Endodermal cell (in vitro differentiated cells): ENCODE measurements around the gene CDK5RAP3. TPM values are rescaled to one million over a fixed set of nuclear protein-coding genes. Genes with fewer than 3 reads are reported as not detected.

Source experiments
- DNase-seq: peaks from one replicate; pipeline ENCODE4 v3.0.0-alpha.2; 2017
- H3K27ac ChIP-seq: 2 replicates; pipeline ENCODE4 v1.5.1; 2013; ENCODE audit warnings: mild to moderate bottlenecking, low read depth, low read length, moderate library complexity
- H3K27me3 ChIP-seq: 2 replicates; pipeline ENCODE4 v1.6.1; 2013; ENCODE audit warnings: mild to moderate bottlenecking, low read length, moderate library complexity; ENCODE audit not compliant: insufficient read depth, control insufficient read depth, poor library complexity, severe bottlenecking
- H3K36me3 ChIP-seq: 2 replicates; pipeline ENCODE4 v1.7.0; 2013; ENCODE audit warnings: mild to moderate bottlenecking, low read length, moderate library complexity; ENCODE audit not compliant: control insufficient read depth, insufficient read depth
- H3K4me1 ChIP-seq: one replicate; pipeline ENCODE4 v1.7.0; 2013; ENCODE audit warnings: low read length; ENCODE audit not compliant: control insufficient read depth, insufficient read depth
- H3K4me3 ChIP-seq: 2 replicates; pipeline ENCODE4 v1.5.1; 2013; ENCODE audit warnings: mild to moderate bottlenecking, low read length, moderate library complexity
- H3K9ac ChIP-seq: 2 replicates; pipeline ENCODE4 v1.6.1; 2013; ENCODE audit warnings: mild to moderate bottlenecking, low read length, moderate library complexity; ENCODE audit not compliant: poor library complexity, severe bottlenecking; ENCODE audit errors: extremely low read depth
- H3K9me3 ChIP-seq: 2 replicates; pipeline ENCODE4 v1.6.1; 2013; ENCODE audit warnings: mild to moderate bottlenecking, low read length, moderate library complexity; ENCODE audit not compliant: control insufficient read depth
- H3K27ac Mint-ChIP-seq: 2 replicates; pipeline ENCODE4 v1.8.0; 2020; ENCODE audit warnings: mixed read lengths
- H3K27me3 Mint-ChIP-seq: 2 replicates; pipeline ENCODE4 v1.8.0; 2021; ENCODE audit warnings: mild to moderate bottlenecking, mixed read lengths; ENCODE audit not compliant: insufficient read depth
- H3K36me3 Mint-ChIP-seq: 2 replicates; pipeline ENCODE4 v1.8.0; 2020; ENCODE audit warnings: low read depth, mixed read lengths
- H3K4me1 Mint-ChIP-seq: 2 replicates; pipeline ENCODE4 v1.8.0; 2020; ENCODE audit warnings: mixed read lengths
- H3K4me3 Mint-ChIP-seq: 2 replicates; pipeline ENCODE4 v1.8.0; 2020; ENCODE audit warnings: mild to moderate bottlenecking, moderate library complexity, mixed read lengths
- H3K9me3 Mint-ChIP-seq: 2 replicates; pipeline ENCODE4 v1.8.0; 2020; ENCODE audit warnings: mild to moderate bottlenecking, mixed read lengths
- WGBS, 2 experiments: methylation state at CpG; one replicate each; pipeline versions ENCODE4 v1.1.5 to v1.1.7; 2013; ENCODE audit warnings: missing lambda C conversion rate in 2 of 2, mixed read lengths in 1 of 2; ENCODE audit not compliant: insufficient coverage in 1 of 2, insufficient read length in 1 of 2; 5-methylcytosine and 5-hydroxymethylcytosine counted together
- total RNA-seq, 2 donors: library from RNA; stranded (reverse); fragmentation: NEBNext Ultra II Directional in 1 of 2; extraction: Animal tissue kit (Norgen Biotek cat#: 25700) in 1 of 2; gene quantifications; 2 replicates in 1 of 2; 3 replicates in 1 of 2; pipeline ENCODE4 v1.2.1, GENCODE V29; 2021
- TF ChIP-seq, protein P1 (sequence below): fragments of 200-600 bp; sonication (generic); conservative IDR thresholded peaks from 2 replicates; pipeline ENCODE4 v1.5.0; 2021; ENCODE audit warnings: antibody characterized with exemption, mild to moderate bottlenecking

CDK5RAP3 gene
- total RNA-seq, 2 donors from 2014 or later = 171 to 198 TPM

DNA sequence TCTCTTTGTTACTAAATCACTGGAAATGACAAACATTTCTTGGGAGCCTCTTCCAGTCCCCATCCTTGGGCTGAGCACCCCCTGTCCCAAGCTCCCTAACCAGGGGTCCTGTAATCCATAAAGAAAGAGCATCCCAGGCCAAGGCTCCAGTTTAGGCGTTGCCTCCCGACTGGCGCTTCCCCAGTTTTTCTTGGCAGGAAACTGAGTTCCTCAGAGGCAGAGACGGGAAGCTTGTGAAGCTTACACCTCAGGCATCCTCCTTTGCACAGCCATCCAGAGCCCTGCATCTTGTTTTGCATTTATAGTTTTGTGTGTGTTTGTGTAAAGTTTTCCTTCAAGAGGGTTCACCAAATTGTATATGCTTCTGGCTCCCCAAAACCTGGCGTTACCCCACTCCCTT, 59.6 kb downstream of the CDK5RAP3 start:
- 83 to 85% methylated on average over 5 of the region's 5 CpGs for WGBS, 2 experiments
- H3K36me3 Mint-ChIP-seq = no peaks in the 10 kb centered on the region
- no peak for DNase-seq
- H3K27me3 ChIP-seq = peaks cover 14% of the 10 kb centered on the region
- H3K27ac ChIP-seq = no peak overlapping the region
- H3K4me3 Mint-ChIP-seq = no peak overlapping the region
- no peaks in the 10 kb centered on the region for H3K9me3 Mint-ChIP-seq
- no peaks in the 10 kb centered on the region for H3K9me3 ChIP-seq
- peaks cover 5% of the 10 kb centered on the region for H3K4me1 Mint-ChIP-seq
- peaks cover 46% of the 10 kb centered on the region for H3K27me3 Mint-ChIP-seq
- TF ChIP-seq, protein P1, sequence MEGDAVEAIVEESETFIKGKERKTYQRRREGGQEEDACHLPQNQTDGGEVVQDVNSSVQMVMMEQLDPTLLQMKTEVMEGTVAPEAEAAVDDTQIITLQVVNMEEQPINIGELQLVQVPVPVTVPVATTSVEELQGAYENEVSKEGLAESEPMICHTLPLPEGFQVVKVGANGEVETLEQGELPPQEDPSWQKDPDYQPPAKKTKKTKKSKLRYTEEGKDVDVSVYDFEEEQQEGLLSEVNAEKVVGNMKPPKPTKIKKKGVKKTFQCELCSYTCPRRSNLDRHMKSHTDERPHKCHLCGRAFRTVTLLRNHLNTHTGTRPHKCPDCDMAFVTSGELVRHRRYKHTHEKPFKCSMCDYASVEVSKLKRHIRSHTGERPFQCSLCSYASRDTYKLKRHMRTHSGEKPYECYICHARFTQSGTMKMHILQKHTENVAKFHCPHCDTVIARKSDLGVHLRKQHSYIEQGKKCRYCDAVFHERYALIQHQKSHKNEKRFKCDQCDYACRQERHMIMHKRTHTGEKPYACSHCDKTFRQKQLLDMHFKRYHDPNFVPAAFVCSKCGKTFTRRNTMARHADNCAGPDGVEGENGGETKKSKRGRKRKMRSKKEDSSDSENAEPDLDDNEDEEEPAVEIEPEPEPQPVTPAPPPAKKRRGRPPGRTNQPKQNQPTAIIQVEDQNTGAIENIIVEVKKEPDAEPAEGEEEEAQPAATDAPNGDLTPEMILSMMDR = no peak
- no peak overlapping the region for H3K4me3 ChIP-seq
- no peaks in the 10 kb centered on the region for H3K4me1 ChIP-seq
- H3K9ac ChIP-seq = no peak overlapping the region
- no peaks in the 10 kb centered on the region for H3K36me3 ChIP-seq
- H3K27ac Mint-ChIP-seq = no peak overlapping the region

Other genes with a start within 250 kb of the CDK5RAP3 start
- gene TBX21, start 237.9 kb upstream of the CDK5RAP3 start, total RNA-seq = not detected
- gene OSBPL7, start 149.3 kb upstream of the CDK5RAP3 start, total RNA-seq = 10 to 100 TPM; 11.4 to 15.5 TPM
- gene MRPL10, start 139.6 kb upstream of the CDK5RAP3 start, total RNA-seq = 10 to 100 TPM; 56.3 to 65.3 TPM
- gene LRRC46, start 139.4 kb upstream of the CDK5RAP3 start, total RNA-seq = under 1 TPM; 0.73 to 0.82 TPM
- gene SCRN2, start 129.8 kb upstream of the CDK5RAP3 start, total RNA-seq = 10 to 100 TPM; 54.5 to 71.9 TPM
- gene SP6, start 120.0 kb upstream of the CDK5RAP3 start, total RNA-seq = 1 to 10 TPM; 3.1 to 3.7 TPM
- 10 to 100 TPM; 12.8 to 13.4 TPM for gene SP2, start 74.9 kb upstream of the CDK5RAP3 start, total RNA-seq
- gene PNPO, start 29.5 kb upstream of the CDK5RAP3 start, total RNA-seq = 10 to 100 TPM in 1 of 2 donors, 1 to 10 TPM in 1; 8.5 to 10.4 TPM
- gene PRR15L, start 13.2 kb upstream of the CDK5RAP3 start, total RNA-seq = under 1 TPM; 0.57 to 0.60 TPM
- not detected for gene COPZ2, start 66.7 kb downstream of the CDK5RAP3 start, total RNA-seq
- gene NFE2L1, start 77.2 kb downstream of the CDK5RAP3 start, total RNA-seq = 100 to 1,000 TPM; 122 to 135 TPM
- gene CBX1, start 130.4 kb downstream of the CDK5RAP3 start, total RNA-seq = 100 to 1,000 TPM; 173 to 230 TPM
- gene SNX11, start 136.7 kb downstream of the CDK5RAP3 start, total RNA-seq = 10 to 100 TPM; 19.7 to 20.5 TPM